Endothelial cell (in vitro differentiated cells): ENCODE data around the gene SLC30A4. TPM values are rescaled to one million over a fixed set of nuclear protein-coding genes. Genes with fewer than 3 reads are reported as not detected.

Experiments
- DNase-seq: peaks from one replicate; pipeline ENCODE4 v3.0.0; 2021; ENCODE audit warnings: low spot score
- H3K27ac Mint-ChIP-seq: one replicate; pipeline ENCODE4 v1.8.0; 2021; ENCODE audit warnings: mixed read lengths, inconsistent platforms; ENCODE audit not compliant: unreplicated experiment
- H3K27me3 Mint-ChIP-seq: one replicate; pipeline ENCODE4 v1.8.0; 2021; ENCODE audit warnings: mild to moderate bottlenecking, moderate library complexity, mixed read lengths, inconsistent platforms; ENCODE audit not compliant: unreplicated experiment
- H3K36me3 Mint-ChIP-seq: one replicate; pipeline ENCODE4 v1.8.0; 2021; ENCODE audit warnings: mild to moderate bottlenecking, low read depth, mixed read lengths, inconsistent platforms; ENCODE audit not compliant: unreplicated experiment
- H3K4me1 Mint-ChIP-seq: one replicate; pipeline ENCODE4 v1.8.0; 2021; ENCODE audit warnings: mild to moderate bottlenecking, mixed read lengths, inconsistent platforms; ENCODE audit not compliant: unreplicated experiment
- H3K4me3 Mint-ChIP-seq: one replicate; pipeline ENCODE4 v1.8.0; 2021; ENCODE audit warnings: mild to moderate bottlenecking, mixed read lengths, inconsistent platforms; ENCODE audit not compliant: unreplicated experiment
- H3K9me3 Mint-ChIP-seq: one replicate; pipeline ENCODE4 v1.8.0; 2021; ENCODE audit warnings: mixed read lengths, inconsistent platforms; ENCODE audit not compliant: unreplicated experiment
- CTCF ChIP-seq: fragments of 200-600 bp; sonication (generic); IDR thresholded peaks from one replicate; pipeline ENCODE4 v1.5.0; 2021; ENCODE audit warnings: antibody characterized with exemption; ENCODE audit not compliant: unreplicated experiment
- total RNA-seq: library from RNA; stranded (reverse); fragmentation: NEBNext Ultra II Directional; extraction: Animal tissue kit (Norgen Biotek cat#: 25700); gene quantifications from one replicate; pipeline ENCODE4 v1.2.1, GENCODE V29; 2021; ENCODE audit not compliant: unreplicated experiment

SLC30A4 gene
- total RNA-seq, 1 donor from 2014 or later = 0.64 TPM

- peaks cover under 1% of the 10 kb centered on the region for H3K36me3 Mint-ChIP-seq
- H3K27me3 Mint-ChIP-seq = peaks cover 9% of the 10 kb centered on the region
- H3K4me1 Mint-ChIP-seq = no peaks in the 10 kb centered on the region
- peak; percentile 78 for DNase-seq
- H3K9me3 Mint-ChIP-seq = no peaks in the 10 kb centered on the region
- no peak overlapping the region for H3K27ac Mint-ChIP-seq
- no peak overlapping the region for H3K4me3 Mint-ChIP-seq
- peak; percentile 95 for TF ChIP-seq CTCF
Observed at GRCh38 chr15:45458746-45459403, 63.7 kb downstream of the SLC30A4 start.

GRCh38 chr15:45457641-45458539, 64.7 kb downstream of the SLC30A4 start:
- Mint-ChIP-seq H3K36me3 (no peaks in the 10 kb centered on the region), H3K27me3 (peaks cover 6% of the 10 kb centered on the region)

GRCh38 chr15:45457220-45457619, 65.3 kb downstream of the SLC30A4 start:
- Mint-ChIP-seq H3K4me1 (no peaks in the 10 kb centered on the region), H3K9me3 (no peaks in the 10 kb centered on the region), H3K27ac (no peak overlapping the region), H3K4me3 (no peak overlapping the region), H3K27me3 (peaks cover 6% of the 10 kb centered on the region), H3K36me3 (no peaks in the 10 kb centered on the region)
- DNase-seq = no peak
- no peak for TF ChIP-seq CTCF

More at GRCh38 chr15:45457641-45458539, 64.7 kb downstream of the SLC30A4 start:
- DNase-seq = peak; percentile 81
- TF ChIP-seq CTCF = peak; percentile 97
- H3K9me3 Mint-ChIP-seq = no peaks in the 10 kb centered on the region
- H3K4me1 Mint-ChIP-seq = no peaks in the 10 kb centered on the region
- H3K4me3 Mint-ChIP-seq = peak overlapping the region; percentile 8
- no peak overlapping the region for H3K27ac Mint-ChIP-seq

- no peaks in the 10 kb centered on the region for H3K9me3 Mint-ChIP-seq
- H3K36me3 Mint-ChIP-seq = no peaks in the 10 kb centered on the region
- H3K27me3 Mint-ChIP-seq = peaks cover 4% of the 10 kb centered on the region
- DNase-seq = no peak
- no peaks in the 10 kb centered on the region for H3K4me1 Mint-ChIP-seq
- TF ChIP-seq CTCF = no peak
- H3K4me3 Mint-ChIP-seq = no peak overlapping the region
- no peak overlapping the region for H3K27ac Mint-ChIP-seq
Observed at GRCh38 chr15:45456212-45457106, 66.1 kb downstream of the SLC30A4 start.
